Panc1 (cell line): ENCODE data around the gene ZFP36L1.

Experiments used
- CTCF ChIP-seq: fragments of 450-650 bp; IDR thresholded peaks from 2 replicates; pipeline ENCODE4 v1.5.1; 2017; ENCODE audit warnings: mild to moderate bottlenecking
- POLR2AphosphoS5 ChIP-seq: IDR thresholded peaks from 2 replicates; pipeline ENCODE4 v1.6.1; 2012; ENCODE audit warnings: mild to moderate bottlenecking, low read depth, low read length, moderate library complexity
- REST ChIP-seq, 2 experiments: IDR thresholded peaks; 2 replicates each; pipeline ENCODE4 v1.6.1; 2011 to 2012; ENCODE audit warnings: low read depth in 2 of 2, control low read depth in 1 of 2, low read length in 1 of 2, mild to moderate bottlenecking in 1 of 2, moderate library complexity in 1 of 2; ENCODE audit not compliant: insufficient read depth in 1 of 2

GRCh38 chr14:68787092-68787992, 5.5 kb downstream of the ZFP36L1 start:
- no peak for TF ChIP-seq CTCF
- peak; percentile 51; the same call in 1 of the 2 replicates for TF ChIP-seq POLR2AphosphoS5
- TF ChIP-seq REST (IDR thresholded peaks at IDR 0.05; ENCODE audit: insufficient read depth in 1 of 2, low read depth in 2 of 2, low read length in 1 of 2): no peak
